Stimulated activated CD8-positive, alpha-beta memory T cell treated with anti-CD3 and anti-CD28 coated beads, Interleukin-4, amount 100 ng/mL, for 1 hour (primary cell): ENCODE results near the gene PROSER3.

Experiments used
- DNase-seq, 2 donors: peaks; one replicate each; pipeline ENCODE4 v3.0.0-alpha.2; 2020; ENCODE audit warnings: low read depth in 2 of 2, low spot score in 1 of 2

PROSER3 gene

GRCh38 chr19:35738021-35738886, 19.7 kb upstream of the PROSER3 start:
- DNase-seq = no peak

- no peak for DNase-seq
Observed at GRCh38 chr19:35738887-35739229, 19.1 kb upstream of the PROSER3 start.

GRCh38 chr19:35739275-35740107, 18.5 kb upstream of the PROSER3 start:
- DNase-seq = no peak

- no peak for DNase-seq
Observed at GRCh38 chr19:35740108-35740422, 17.9 kb upstream of the PROSER3 start.

- peak; percentile 90 to 93 for DNase-seq
Observed at GRCh38 chr19:35740423-35741202, 17.4 kb upstream of the PROSER3 start.

GRCh38 chr19:35741203-35741515, 16.8 kb upstream of the PROSER3 start:
- no peak for DNase-seq

- peak in 1 of 2 donors; percentile 38 for DNase-seq
Observed at GRCh38 chr19:35742121-35742724, 15.8 kb upstream of the PROSER3 start, which contains the start of gene IGFLR1. Gene IGFLR1 (minus strand): TSS chr19:35742452. CDS start chr19:35741180, 1,272 bp downstream.

GRCh38 chr19:35743640-35744429, 14.1 kb upstream of the PROSER3 start:
- DNase-seq = no peak

GRCh38 chr19:35744430-35745327, 13.3 kb upstream of the PROSER3 start:
- DNase-seq = peak; percentile 85 to 87

- peak; percentile 76 to 92 for DNase-seq
Observed at GRCh38 chr19:35745328-35746086, 12.5 kb upstream of the PROSER3 start, which contains the start of the genes PSENEN and U2AF1L4. Gene PSENEN (plus strand): TSS chr19:35745651. CDS start chr19:35745931, 280 bp downstream. Gene U2AF1L4 (minus strand): TSS chr19:35745418. CDS start chr19:35745391, 27 bp downstream.

GRCh38 chr19:35746087-35746462, 11.9 kb upstream of the PROSER3 start:
- DNase-seq = no peak

GRCh38 chr19:35746531-35746930, 11.4 kb upstream of the PROSER3 start:
- DNase-seq = no peak

- peak; percentile 90 to 98 for DNase-seq
Observed at GRCh38 chr19:35748106-35749020, 9.6 kb upstream of the PROSER3 start, which contains the start of gene LIN37. Gene LIN37 (plus strand): TSS chr19:35748576. CDS start chr19:35748725, 149 bp downstream.

- DNase-seq = no peak
Observed at GRCh38 chr19:35750167-35750566, 7.8 kb upstream of the PROSER3 start.

- no peak for DNase-seq
Observed at GRCh38 chr19:35751839-35752745, 5.9 kb upstream of the PROSER3 start.

GRCh38 chr19:35752746-35753350, 5.1 kb upstream of the PROSER3 start:
- no peak for DNase-seq
